CD1c-positive myeloid dendritic cell (primary cell): ENCODE measurements around the gene TGFB2.

Experiments used
- DNase-seq: peaks from one replicate; pipeline ENCODE4 v3.0.0-alpha.2; 2016; ENCODE audit errors: extremely low spot score

Gene TGFB2

DNA sequence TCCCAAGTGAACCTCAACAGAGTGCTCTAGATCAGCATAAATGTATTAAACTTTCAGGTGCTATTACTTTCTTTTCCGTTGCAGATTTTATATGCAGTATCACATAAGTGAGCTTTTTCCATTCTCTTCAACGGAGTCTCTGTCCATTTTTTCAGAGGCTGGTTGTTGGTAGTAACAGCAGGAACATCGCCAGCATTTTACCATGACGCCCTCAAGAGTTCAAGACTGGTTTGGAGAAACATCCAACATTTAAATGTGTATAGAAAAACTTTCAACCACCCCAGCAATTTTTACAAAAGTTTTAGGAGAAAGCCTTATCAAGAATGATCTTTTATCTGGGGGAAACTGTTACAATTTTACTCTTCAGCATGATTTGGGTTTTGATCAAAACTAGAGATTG, 117.0 kb downstream of the TGFB2 start:
- no peak for DNase-seq

DNA sequence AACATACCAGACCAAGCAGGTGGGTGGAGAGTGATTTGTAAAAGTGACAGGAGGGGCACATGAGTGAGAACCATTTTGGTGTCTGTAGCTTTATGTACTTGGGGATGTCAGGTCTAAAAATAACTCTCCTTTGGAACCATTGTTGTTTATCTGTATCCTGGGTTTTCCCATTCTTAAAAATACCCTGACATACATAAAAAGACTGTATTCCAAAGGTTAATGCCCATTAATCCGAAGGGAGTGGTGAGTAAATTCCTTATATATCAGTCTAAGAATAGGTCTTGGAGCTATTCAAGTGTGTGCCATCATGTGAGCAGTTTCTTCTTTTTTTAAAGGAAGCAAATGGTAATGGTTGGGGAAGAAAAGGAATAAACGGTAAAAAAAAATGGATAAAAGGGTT, 117.5 kb downstream of the TGFB2 start:
- peak; percentile 32 for DNase-seq

DNA sequence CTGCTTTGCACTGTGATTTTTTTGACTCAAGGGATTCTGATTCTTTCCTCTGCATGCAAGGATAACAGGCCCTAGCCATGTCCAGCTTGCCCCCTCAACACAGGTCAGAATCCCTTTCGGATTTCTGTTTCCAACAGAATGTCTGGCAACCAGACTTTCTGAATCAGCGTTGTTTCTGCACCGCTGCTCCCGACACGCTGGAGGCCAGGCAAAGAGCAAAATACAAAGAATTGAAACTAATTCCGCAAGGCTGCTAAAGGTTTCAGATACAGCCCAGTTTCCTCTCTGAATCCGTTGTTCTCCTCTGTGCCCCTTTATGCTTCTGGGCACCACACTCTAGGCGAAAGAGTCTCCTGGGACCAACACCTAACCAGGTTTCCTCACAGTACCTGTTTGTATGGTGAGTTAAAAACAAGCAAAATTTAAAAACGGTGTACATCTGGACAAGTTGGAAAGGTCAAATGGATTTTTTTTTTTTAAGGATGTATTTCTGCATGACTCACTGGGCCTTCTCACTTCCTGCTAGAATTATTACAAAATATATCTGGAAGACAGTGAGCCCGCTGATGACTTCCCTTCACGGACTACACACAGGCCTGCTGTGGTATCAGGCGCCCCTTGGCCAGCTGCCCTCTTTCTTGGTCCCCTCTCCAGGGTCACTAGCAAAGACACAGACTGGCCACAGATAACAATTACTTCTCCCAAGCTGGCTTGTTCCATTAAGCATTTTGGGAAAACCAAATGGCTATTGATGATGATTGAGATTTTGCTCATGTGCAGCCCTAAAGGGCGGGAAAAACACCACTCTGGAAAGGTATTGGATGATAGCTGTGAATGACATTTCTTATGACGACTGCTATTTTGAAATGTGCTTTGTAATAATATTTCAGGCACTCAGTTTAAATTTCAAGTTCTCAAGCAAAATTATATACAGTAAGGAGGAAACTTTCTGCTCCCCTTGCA, 118.3 kb downstream of the TGFB2 start:
- peak; percentile 85 for DNase-seq

DNA sequence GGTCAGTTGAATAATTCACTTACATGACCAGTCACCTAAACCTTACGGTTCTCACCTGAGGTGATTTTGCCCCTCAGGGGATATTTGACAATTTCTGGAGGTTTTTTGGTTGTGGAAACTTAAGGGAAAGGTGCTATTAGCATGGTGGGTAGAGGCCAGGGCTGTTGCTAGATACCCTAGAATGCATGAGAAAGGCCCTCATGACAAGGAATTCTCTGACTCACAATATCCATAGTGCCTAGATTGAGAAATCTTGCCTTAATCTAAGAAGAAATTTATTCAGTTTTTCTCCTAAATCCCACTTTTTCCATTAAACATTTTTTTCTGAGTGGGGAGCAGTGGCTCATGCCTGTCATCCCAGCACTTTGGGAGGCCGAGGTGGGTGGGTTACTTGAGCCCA, 119.7 kb downstream of the TGFB2 start:
- DNase-seq: no peak

DNA sequence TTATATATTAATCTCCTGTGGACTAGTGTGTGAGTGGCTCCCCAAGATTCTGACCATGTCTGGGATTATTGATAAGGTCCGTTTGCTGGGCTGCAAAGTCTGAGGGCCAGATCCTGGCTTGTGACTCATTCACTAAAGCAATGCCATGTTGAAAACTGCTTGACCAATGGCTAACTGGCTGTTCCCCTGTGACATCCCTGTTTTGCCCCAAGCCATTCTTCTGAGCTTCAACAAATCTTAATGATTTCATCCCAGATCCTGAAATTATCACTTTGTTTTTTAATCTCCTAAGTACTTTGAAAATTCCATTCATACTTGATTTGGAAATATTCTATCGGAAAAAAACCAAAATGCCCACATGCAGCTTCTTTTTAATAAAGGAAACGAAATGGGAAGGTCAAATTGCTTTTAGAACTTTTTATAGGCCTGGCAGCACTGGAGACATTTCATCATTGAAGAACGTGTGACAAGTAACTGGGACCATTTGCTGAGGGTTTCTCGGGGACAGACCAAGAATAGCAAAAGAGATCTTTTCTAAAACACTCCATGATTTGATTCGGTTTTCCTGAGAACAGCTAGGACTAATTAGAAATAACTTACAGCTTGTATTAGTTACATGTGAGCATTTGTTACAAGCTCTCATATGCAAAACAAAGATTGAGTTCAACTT, 121.3 kb downstream of the TGFB2 start:
- DNase-seq: no peak

DNA sequence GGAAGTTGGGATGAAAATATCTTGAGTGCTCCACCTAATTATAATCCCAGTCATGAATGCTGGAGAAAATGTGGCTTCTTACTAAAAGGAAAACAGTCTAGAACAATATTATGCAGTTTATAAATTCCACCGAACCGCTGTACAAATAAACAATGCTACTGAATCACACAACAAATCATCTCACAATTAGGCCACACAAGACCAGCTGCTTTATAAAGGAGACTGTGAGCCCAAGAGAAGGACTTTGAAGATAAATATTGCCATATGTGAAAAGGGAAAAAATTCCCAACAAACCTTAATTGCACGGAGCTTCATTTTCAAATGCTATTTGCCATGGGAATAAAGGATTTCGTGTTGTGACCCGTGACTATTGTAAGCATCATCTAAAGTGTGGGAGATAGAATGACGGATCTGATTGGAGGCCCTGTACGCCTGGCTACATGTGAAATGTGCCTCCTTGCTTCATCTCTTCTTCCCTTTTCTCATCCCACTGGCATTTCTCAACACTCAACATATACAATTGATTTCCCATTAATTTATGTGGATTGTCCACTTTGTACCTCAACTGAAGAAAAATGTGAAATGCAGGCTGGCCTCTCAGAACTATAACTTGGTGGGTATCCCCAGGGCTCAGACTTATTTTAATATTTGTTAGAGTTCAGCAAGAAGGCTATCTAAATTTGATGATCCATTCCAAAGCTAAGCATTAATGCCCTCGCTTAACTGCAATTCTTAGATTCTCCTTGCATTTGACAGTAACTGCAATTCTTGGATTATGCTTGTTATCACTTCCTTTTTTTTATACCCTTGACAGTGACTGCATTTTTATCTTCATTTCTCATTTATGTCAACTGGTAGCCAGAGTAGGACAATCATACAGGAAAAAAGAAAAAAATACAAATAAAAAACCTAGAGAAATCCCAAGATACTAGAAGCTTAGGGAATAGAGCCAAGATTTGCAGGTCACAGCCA, 122.3 kb downstream of the TGFB2 start:
- peak; percentile 79 for DNase-seq

DNA sequence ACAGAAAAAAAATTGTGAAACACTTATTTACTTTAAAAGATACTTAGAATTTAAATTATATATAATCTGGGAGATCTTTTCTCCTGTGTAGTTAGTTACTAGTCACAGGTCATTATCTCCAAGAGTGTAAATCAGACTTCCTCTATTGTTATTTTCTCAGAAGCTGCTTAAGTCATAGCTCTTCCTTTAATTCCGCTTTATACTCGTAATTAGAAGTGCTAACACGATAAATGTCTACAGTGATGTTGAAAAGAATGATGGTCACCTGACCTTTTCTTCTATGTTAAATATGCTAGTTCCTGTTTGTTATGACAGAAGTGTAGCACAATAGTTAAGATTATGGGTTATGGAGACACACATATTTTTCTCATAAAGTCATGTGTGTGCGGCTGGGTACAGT, 123.6 kb downstream of the TGFB2 start:
- DNase-seq: peak; percentile 90

DNA sequence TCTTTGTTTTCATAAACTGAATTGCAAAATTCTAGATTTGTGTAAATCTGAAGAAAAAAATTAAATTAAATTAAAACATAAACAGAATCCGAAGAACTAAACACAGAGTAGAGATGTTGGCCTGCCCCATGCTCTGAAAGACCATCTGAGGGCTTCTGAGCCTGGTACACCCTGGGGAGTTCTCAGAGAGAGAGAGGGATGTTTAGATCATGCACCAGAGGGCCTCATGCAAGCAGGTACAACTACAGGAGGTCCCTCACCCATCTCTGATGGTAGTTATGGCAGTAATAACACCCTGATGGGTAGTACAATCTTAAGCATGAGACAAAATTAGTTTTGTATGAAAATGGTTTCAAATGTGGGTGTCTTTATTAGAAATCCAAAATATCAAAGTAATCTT, 127.7 kb downstream of the TGFB2 start:
- DNase-seq: no peak

DNA sequence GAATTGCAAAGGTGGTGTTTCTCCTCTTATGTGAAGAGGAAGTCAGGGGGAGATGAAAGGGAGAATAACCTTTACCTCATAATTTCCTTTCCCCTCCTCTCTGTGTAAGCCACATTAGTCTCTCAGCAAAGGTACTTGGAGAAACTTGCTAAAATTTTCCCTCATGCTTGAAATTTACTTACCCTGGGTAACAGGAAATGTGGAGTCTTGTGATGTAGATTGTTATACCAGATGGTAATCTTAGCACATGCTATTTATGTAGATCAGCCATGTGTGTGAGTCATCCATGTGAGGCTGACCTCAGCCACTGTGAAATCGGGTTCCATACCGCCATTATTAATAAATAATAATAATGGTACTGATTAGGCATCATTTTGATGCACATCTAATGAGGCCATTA, 128.4 kb downstream of the TGFB2 start:
- peak; percentile 49 for DNase-seq

DNA sequence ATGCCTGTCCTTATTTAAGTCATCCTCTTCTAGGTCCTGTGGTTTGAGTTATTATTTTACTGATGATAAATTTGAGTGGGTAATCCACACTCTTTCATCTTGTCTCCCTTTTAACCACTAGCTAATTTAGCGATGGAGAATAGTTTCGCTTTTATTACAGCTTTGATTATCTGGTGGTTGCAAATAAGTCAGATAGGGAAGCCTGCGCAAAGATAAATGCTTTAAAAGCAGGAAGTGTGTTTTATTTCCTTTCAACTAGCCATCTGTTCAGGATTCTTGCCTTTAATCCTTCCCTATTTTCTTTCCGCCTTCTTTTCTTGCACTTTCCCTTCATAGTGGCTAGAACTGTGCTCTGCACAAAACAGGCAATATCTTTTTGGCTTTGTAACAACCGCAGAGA, 129.0 kb downstream of the TGFB2 start:
- peak; percentile 53 for DNase-seq

DNA sequence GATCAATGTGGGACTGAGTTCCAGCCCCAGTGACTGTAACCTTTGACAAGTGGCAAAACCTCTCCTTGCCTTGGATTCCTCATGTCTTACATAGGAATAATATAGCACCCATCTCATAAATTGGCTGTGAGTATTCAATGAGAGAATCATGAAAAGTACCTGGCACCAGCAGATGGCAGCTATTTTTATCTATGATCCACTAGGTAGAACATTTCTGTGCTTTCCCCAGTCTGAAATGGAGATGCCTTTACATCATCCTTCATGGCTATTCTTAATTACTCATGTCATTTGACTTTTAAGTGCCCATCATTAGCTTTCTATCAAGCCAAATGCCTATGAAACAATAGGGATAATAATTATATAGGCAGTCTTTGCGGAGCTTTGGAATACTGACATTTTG, 130.1 kb downstream of the TGFB2 start:
- DNase-seq: no peak

DNA sequence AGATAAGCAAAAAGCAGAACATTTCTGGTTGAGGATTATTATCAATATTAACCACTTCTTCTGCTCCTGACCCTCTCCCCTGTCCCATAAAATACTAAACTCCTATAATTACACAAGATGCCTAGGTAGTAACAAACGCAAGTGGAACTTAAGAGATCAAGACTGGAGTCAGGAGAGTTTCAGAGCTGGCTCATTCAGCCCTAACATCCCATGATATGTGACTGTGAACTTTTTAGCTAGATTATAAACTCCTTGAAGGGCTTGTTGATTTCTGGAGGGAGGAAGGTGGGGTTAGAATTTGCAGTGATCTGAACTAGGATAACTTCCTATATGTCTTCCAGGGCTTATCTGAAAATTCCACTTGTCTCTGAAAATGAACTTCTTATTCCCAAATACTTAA, 130.6 kb downstream of the TGFB2 start:
- DNase-seq: no peak

DNA sequence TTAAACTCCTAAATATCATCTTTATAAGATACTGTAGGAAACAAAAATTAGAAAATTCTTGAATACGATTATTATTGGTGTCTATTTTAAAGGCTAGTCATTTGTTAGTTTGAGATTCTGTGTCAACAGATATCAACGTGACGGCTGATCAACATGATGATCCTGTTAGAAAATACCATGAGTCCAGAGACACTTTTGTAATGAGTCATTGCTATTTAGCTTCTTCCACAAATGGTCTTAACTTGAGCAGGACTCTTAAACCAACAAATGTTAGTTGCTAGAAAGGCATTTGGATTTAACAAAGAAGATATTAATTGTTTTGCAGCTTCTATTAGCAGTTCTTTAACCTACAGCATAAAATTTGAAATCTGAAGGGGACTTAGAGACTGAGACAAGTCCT, 131.2 kb downstream of the TGFB2 start:
- no peak for DNase-seq

DNA sequence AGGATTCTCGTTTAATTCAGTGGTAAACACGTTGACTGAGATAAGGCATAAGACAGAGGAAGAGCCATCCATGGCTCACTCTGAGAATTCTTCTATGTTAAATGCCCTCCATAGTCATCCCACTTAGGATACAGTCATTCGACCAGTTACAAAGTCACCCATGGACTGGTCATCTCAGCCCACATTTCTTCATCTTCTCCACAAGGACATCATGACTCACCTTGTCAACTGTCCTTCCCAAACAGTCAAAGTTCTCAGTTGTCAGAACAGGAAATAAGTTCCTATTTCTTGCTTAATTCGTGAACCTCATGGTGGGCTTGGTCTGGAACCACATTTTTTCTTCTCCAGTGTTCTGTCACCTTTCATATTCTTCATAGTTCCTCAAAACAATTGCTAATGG, 133.2 kb downstream of the TGFB2 start:
- peak; percentile 55 for DNase-seq

DNA sequence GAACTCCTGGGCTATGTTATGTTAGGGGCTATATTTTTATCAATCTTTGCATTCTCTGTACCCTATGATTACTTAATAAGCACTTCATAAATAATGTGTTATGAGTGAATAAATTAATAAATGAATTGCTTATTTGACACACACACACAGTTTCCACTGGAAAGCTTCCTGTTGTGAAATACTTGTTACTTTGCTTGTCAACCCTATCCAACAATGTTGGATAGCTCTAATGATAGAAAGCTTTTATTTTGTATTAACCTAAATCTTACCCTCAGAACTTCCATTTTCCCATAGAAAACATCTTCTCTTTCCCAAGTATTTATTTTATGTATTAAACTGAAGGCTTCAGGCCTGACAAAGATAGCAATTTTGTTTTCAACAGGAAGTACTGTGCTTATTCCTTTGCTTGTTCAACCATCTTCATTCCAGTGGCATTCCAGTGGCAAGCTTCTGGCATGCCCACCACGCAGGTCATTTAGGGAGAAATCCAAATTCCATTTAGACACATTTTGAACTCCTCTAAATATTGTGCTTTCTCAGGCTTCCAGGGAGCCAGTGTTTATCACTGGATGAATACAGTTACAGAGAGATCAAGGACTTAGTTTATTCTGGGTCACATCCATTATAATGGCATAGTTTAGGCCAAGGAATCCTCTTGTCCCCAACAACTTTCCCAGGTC, 134.4 kb downstream of the TGFB2 start:
- no peak for DNase-seq

DNA sequence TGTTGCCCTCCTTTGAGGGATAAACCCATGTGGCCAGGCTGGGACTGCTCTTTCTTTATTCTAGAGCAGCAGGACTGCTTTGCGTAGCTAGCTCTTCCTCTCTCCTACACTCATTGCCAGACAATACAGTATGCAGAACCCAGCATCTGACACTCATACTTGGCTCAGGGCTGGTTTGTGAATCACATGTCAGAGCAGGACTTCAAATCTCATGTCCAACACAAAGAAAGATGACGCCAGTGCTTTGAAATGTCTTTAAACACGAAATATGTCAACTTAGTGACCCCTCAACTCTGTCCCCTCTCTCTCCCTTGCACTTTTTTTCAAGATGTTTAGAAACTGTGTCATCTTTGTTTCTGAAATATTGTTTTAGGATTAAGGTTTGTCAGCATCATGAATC, 135.0 kb downstream of the TGFB2 start:
- DNase-seq: no peak

DNA sequence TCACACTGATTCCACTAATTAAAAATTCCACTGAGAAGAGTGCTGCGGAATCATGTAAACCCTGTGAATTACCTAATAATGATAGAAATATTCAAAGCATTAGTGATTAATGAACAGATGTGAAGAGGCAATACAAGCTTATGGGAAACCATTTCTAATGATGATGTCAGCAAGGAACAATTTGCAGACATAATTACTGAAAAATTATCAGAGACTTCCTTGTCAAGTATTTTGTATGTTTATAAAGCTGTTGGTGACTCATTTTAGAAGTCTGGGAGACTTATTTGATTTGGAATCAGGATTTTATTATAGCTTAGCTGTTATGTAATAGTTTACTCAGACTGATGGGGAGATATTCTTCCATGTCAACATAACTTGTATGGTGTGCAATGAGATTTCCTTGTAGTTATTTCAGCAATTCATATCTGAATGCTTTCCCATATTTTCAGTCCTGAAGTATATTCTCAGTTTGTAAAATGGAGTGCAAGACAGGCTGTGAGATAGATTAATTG, 135.5 kb downstream of the TGFB2 start:
- no peak for DNase-seq

DNA sequence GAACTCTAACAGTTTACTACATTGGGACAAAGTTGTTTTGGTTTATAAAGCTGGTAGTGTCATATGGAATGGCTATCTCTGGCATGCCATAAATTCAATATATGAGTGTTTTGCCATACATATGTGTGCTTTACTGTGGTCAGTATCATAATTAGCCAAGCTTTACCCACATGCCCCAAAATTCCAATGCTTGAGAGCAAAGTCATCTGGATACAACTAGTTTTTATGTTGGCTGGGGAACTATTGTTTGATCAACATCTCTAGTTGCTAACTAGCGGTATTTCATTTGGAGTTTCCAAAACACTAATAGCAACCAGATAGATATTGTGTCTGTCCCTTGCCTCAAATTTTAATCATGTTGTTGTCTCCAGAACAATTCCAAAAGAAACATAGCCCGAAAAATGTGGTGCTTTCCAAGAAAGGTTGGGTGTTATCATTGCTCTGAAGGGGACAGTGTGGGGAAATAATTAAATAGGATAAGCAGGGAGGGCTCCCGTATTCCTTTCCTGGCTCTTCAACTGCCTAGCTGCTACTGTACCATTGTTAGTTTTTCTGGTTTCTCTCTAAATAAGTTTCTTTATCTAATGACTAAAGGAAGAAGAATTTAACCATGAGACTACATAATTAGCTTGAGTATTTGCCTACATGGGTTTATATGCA, 136.1 kb downstream of the TGFB2 start:
- no peak for DNase-seq

DNA sequence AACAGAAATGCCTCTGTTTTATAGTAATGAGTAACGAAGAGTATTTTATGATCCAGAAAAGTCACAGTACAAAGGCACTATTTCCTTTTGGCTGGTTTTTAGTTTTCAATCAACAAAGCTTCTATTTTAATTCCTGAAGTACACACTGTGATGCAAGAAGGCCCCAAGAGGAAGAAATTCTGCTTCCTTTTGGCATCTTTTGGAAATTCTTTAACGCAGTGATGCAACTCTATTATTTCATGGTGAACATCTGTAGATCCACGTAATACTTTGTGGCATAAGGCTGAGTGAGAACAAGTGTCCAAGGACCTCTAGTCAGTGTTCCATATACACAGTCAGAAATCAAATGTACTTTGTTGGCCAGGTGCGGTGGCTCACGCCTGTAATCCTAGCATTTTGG, 137.5 kb downstream of the TGFB2 start:
- peak; percentile 36 for DNase-seq

DNA sequence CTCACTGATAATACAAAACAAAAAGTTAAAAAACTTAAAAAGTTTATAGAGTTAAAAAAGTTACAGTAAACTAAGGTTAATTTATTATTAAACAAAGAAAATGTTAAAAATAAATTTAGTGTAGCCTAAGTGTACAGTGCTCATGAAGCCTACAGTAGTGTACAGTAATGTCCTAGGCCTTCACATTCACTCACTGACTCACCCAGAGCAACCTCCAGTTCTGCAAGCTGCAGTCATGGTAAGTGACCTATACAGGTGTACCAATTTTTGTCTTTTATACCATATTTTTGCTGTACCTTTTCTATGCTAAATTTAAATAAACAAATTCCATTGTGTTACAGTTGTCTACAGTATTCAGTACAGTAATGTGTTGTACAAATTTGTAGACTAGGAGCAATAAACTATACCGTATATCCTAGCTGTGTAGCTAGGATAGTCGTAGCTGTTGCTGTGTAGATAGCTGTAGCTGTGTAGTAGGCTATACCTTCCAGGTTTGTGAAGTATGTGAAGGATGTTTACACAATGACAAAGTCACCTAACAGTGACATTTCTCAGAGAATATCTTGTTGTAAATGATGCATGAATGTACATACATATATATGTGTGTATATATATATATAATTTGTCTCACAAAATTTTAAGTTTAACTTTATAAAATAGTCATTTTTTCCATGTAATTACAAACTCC, 140.2 kb downstream of the TGFB2 start:
- no peak for DNase-seq
